GM18519 (cell line): ENCODE measurements around the gene COG4.

Source experiments
- ATAC-seq: cut with Tn5 transposase; IDR thresholded peaks from one replicate; pipeline ENCODE4 v1.9.1; 2021; ENCODE audit warnings: mild to moderate bottlenecking, moderate library complexity; ENCODE audit not compliant: unreplicated experiment, low FRiP score

COG4 gene

DNA sequence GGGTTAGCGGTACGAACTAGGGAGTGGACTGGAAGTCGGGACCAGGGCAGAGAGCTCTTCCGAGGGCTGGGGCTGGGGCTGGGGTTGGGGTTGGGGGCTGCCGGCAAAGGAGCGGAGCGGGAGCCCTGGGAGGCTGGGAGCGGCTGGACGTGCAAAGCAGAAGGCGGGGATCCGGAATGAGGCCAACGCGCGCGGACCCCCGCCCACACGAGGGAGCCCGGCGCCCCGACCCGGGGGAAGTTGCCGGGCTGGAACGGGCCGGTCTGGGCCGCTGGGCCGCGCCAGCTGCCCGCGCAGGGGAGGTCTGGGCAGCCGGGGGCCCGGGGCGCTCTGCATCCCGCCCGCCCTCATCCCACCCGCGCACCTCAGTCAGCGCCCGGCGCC is 84.8 kb downstream of the COG4 start:
- peak; percentile 15 for ATAC-seq

DNA sequence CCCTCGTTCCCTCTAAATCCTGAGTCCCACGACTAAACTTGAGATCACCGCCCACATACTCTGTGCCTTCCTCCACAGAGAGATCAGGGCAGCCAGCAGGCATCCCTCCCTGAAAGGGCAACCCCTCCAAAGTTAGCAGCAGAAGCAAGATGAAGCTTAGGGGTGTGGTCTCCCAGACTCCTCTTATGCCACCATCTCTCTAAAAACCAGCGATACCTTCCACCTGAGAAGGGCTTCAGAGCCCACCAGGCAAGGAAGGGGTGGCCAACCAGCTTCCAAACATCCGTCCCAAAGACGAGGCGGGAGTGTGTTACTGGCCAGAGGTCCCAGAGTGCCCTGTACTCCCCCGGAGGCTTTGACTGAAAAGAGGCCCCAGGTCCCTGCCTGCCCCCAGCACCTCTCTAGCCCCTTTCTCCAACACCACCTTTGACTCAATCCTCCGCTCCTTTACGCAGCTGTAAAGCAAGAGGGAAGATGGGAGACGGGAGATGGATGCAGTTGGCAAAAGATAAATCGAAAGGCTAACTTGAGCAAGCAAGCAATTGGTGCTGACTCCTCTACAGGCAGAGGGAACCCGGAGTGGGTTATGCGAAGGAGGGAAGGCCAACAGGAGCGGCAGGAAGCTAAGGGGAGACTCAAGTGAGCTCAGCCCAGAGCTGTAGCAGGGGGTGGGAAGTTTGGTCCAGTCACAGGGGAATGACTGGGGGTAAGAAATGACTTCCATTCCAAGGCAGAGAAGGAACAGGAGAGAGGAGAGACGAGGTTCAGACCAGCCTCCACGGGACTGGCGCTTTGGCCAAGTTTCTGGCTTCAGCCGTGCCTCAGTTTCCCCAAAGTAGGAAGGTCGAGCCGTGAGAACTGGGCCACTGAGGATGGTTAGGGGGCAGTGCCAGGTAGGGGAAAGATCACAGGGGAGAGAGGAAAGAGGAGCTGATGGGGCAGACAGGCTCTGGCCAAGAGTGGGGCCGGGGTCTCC is 85.5 kb downstream of the COG4 start:
- ATAC-seq = no peak

DNA sequence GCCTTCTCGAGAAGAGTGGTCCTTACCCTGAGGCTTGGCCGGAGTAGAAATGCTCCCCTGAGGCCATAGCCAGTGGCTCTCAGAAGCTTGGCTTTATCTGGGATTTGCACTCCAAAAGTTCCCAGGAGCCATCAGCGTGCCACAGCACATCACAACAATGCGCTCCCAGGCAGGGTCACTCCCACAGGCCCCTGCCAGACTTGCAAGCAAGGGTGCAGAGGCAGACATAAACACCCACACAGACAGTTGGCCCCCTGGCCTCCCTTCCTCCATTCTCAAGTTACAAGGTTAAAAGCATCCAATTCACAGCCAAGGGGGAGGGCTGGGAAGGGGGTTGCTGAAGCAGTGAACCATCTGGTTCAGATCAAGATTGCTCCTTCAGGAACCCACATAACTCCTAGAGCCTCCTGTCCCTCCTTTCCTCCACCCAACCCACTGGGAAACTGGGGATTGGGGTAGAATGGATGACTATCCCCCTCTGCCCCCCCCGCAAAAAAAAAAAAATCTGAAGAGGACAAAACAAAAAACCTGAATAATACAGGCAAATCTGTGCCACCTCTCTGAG is 86.3 kb downstream of the COG4 start:
- ATAC-seq = no peak

DNA sequence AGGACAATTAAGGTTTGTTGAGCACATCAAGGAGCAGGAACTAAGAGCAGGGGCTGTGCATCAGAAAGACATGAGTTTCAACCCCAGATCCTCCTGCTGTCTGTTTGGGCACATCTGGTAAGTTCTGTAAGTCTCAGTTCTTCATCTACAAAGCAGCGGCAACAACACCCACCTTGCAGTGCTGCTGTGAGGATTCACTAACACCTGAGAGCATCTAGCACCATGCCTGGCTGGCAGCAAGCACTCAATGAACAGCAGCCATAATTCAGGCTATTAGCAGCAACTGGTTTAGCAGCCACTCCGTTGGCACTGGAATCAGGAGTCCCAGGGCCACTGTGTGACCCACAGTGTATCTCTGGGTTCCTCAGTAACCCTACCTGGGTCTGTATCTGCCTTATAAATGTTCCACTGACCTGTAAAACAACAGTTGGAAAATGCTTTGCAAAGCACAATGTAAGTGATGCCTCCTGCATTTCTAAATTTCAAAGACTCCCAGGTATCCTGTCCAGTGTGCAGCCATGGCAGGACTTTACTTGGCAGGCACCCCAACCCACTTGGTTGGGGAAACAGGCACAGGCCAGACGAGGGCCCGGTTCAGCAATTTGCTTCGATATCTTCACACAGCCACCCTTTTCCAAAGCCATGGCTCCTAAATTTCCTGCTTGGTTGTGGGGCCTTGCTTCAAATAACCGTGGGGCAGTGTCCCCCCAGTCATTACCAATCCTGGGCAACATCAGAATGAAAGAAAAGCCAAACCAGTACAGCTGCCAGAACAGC is 88.7 kb downstream of the COG4 start:
- no peak for ATAC-seq

DNA sequence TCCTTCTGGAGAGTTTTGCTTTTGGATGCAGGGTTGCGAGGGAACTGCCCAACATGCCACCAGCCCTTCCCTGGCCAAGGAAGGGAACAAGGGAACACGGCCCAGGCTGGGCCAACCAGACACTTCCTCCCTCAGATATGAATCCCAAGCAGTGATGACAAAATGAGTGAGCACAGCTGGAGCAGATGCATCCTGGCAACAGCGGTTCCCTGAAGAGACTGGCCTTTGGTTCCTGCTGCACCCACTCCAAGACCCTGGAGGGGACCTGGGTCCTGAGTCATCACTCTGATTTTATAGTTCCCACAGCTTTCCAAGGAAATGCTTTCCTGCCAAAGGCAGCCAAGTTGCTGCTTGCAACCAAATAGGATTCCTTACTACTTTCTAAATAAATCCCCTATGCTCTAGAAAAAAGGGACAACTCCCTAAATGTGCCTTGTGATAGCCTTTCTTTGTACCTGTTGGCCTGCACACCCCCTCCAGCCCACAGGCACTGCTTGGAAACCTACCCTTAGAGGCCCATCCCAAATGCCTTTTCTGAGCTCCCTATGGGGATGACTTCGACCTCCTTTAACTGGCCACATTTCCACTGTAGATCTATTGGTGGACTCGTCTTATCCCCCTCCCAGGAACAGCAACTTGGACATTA is 89.8 kb downstream of the COG4 start:
- no peak for ATAC-seq

DNA sequence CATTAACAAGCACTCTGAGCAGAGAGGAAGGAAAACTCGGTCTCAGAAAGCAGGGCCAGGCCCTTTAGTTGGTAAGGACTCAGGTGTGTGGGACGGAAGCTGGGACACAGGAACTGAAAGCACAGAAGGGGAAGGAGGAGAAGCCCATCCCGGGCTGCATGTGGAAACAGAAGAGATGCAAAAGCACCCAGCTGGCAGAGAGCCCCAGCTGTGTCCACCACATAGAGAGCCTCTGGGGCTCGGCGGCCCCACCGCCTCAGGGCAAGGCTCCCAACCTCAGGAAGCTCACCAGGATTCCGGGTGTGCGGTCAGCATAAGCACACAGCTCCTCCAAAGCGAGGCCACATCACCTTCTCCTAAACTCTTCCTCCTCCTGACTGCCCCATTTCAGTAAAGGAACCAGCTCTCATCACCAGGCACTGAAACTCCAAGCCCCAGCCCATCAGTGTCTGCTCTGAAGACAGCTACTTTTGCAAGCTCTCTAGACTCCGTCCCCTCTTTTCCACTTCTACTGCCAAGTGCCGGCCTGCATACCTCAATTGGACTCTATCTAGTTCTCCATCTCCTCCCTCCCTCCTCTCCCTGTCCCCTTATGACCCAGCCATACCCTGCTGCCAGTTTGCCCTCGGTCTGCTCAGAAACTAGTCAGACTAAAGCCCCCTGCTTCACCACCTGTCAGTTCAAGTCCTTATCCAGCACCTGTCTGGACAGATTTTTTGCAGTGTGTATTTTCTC is 90.5 kb downstream of the COG4 start:
- no peak for ATAC-seq

DNA sequence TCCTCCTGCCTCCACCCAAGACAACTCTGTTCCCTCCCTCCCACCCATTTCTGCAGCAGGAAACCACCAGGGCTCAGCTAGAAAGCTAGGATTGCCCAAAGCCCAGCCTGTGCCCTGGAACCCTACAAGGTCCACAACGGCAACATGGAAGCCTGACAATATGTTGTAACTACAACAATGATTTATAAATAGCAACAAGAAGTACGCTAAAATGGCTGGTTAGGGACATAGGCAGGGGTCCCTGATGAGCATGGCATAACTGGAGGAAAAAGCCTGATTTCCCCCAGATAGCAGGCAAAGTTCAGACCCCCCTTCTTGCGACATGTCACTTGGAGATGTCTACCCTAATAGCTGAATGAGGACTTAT is 91.0 kb downstream of the COG4 start:
- no peak for ATAC-seq

- ATAC-seq = peak; percentile 42
Measured at GRCh38 chr16:70430667-70431536, 92.5 kb downstream of the COG4 start.
